ENCODE results near the gene ORC6. TPM values are rescaled to one million over a fixed set of nuclear protein-coding genes. Genes with fewer than 3 reads are reported as not detected.

The ORC6 gene, protein sequence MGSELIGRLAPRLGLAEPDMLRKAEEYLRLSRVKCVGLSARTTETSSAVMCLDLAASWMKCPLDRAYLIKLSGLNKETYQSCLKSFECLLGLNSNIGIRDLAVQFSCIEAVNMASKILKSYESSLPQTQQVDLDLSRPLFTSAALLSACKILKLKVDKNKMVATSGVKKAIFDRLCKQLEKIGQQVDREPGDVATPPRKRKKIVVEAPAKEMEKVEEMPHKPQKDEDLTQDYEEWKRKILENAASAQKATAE
- total RNA-seq (2022; extraction: Qiagen RNA extraction; ENCODE audit: low read depth), result 44.1 to 57.6 TPM (median 45.5 TPM) in 5 replicates

DNA sequence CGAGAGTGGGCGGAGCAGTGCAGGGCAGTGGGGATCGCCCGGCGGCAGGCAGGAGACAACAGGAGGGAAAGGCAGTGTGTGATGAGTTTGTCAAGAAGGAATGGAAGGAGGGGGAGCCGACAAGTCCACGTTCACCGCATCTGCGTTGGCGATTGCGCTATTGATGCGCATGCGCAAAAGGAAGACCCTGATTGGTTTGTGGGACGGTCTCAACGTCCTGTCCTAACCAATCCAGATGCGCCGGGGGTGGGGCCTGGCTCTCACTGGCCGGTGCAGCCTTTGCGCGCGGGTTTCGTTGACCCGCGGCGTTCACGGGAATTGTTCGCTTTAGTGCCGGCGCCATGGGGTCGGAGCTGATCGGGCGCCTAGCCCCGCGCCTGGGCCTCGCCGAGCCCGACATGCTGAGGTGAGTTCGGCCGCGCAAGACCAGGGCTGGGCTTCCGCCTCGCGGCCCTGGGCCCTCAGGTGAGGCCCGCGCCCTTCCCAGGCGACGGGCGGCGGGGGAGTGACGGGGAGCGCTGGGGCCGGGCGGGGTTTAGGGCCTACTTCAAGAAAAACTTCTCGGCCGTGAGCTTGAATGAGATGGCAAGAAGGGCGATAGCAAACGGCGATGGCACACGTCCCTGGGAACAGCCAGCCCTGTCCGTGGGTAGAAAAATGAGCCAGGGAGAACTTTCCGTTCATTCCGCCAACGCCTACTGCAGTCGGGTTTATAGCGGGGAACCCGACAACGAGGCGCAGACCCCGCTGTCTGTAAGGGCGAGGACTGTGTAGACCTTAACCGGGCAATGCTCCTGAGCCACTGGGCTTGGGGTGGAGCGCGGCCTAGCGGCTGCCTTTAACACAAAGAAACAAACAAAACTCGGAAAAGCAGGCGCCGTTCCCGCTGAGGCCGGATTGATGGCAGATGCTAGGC, at the start of gene ORC6:
TSS of gene ORC6 (plus strand) at position 295 of the 916 bp plus-strand sequence. CDS start at position 342, 47 bp downstream.

DNA sequence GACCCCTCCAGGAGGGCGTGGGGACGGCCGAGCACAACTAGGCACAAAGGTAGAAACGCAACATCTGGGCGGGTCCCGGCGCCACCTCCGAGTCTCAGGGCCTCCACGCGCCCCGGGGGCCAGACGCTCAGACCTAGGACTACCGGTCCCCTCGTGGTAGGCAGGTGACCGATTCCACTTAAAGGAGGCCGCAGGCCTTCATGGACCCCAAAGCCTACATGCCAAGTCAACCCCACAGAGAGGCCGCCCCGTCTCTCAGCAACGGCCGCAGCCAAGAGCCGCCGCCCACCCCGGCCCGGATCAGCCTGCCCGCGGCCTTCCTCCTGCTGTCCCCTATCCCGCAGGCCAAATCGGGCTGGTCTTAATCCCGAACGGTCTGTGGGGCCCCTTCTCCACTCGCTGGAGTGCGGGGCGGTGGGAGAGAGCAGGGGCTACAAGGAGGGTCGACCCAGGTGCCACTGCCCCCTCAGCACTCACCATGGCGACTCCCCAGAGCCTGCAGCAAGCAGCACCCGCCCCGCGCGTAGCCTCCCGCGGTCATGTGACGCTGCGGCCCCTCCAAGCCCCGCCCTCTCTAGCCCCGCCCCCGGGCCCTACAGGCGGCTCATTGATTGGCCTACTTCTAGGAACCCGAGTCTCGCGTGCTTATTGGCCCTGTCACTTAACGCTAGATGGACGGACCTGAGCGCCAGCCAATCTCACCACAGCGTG, 650 bp upstream of the ORC6 start, which contains the start of gene VPS35:
TSS of gene VPS35 (minus strand) at position 525 of the 711 bp plus-strand sequence. CDS start at position 480, 45 bp downstream.

Other genes starting within 250 kb of the ORC6 start
- 33.8 to 43.0 TPM (median 37.2 TPM) in 5 replicates for gene SHCBP1, start 68.3 kb upstream of the ORC6 start, total RNA-seq (2022; extraction: Qiagen RNA extraction; ENCODE audit: low read depth)
- gene VPS35, start 481 bp upstream of the ORC6 start, total RNA-seq (2022; extraction: Qiagen RNA extraction; ENCODE audit: low read depth), result 77.8 to 99.7 TPM (median 80.0 TPM) in 5 replicates
- 0.02 to 0.06 TPM (median 0.05 TPM) in 4 of 5 replicates, not detected in the other for gene MYLK3, start 58.7 kb downstream of the ORC6 start, total RNA-seq (2022; extraction: Qiagen RNA extraction; ENCODE audit: low read depth)
- 5.7 to 9.4 TPM (median 6.4 TPM) in 5 replicates for gene C16orf87, start 141.5 kb downstream of the ORC6 start, total RNA-seq (2022; extraction: Qiagen RNA extraction; ENCODE audit: low read depth)
- 10.6 to 13.8 TPM (median 12.5 TPM) in 5 replicates for gene GPT2, start 194.7 kb downstream of the ORC6 start, total RNA-seq (2022; extraction: Qiagen RNA extraction; ENCODE audit: low read depth)